Neural progenitor cell (in vitro differentiated cells): Measurements from ENCODE around the gene CLASRP. TPM values are rescaled to one million over a fixed set of nuclear protein-coding genes. Genes with fewer than 3 reads are reported as not detected.

Source experiments
- DNase-seq: peaks from one replicate; pipeline ENCODE4 v3.0.0-alpha.2; 2016; ENCODE audit warnings: low spot score
- H2AFZ ChIP-seq: fragments of 200-600 bp; sonication (generic); replicated peaks from 2 replicates; pipeline ENCODE4 v1.6.1; 2016; ENCODE audit warnings: antibody characterized with exemption
- H3F3A ChIP-seq: fragments of 200-600 bp; sonication (generic); 2 replicates; pipeline ENCODE4 v1.6.1; 2016; ENCODE audit warnings: antibody characterized with exemption, low read depth
- H3K27ac ChIP-seq: fragments of 200-600 bp; sonication (generic); 2 replicates; pipeline ENCODE4 v1.5.1; 2016; ENCODE audit warnings: mild to moderate bottlenecking
- H3K27me3 ChIP-seq: fragments of 200-600 bp; sonication (generic); 2 replicates; pipeline ENCODE4 v1.6.1; 2016; ENCODE audit warnings: mild to moderate bottlenecking, moderate library complexity
- H3K36me3 ChIP-seq: fragments of 200-600 bp; sonication (generic); 2 replicates; pipeline ENCODE4 v1.5.1; 2016
- H3K4me1 ChIP-seq: fragments of 200-600 bp; sonication (generic); 2 replicates; pipeline ENCODE4 v1.6.1; 2016; ENCODE audit warnings: mixed run types
- H3K4me2 ChIP-seq: fragments of 200-600 bp; sonication (generic); 2 replicates; pipeline ENCODE4 v1.6.1; 2016
- H3K4me3 ChIP-seq: fragments of 200-600 bp; sonication (generic); 2 replicates; pipeline ENCODE4 v1.5.1; 2016
- H3K79me2 ChIP-seq: fragments of 200-600 bp; sonication (generic); 2 replicates; pipeline ENCODE4 v1.6.1; 2016; ENCODE audit warnings: low read depth
- H3K9ac ChIP-seq: fragments of 200-600 bp; sonication (generic); 2 replicates; pipeline ENCODE4 v1.6.1; 2016
- H3K9me3 ChIP-seq: fragments of 200-600 bp; sonication (generic); 2 replicates; pipeline ENCODE4 v1.5.1; 2016; ENCODE audit warnings: low read depth
- H4K20me1 ChIP-seq: fragments of 200-600 bp; sonication (generic); 2 replicates; pipeline ENCODE4 v1.6.1; 2016; ENCODE audit warnings: low read depth
- H3K27ac Mint-ChIP-seq: 3 replicates; pipeline ENCODE4 v1.8.0; 2021; ENCODE audit warnings: mixed read lengths
- H3K27me3 Mint-ChIP-seq: 2 replicates; pipeline ENCODE4 v1.8.0; 2022; ENCODE audit warnings: low read depth, mild to moderate bottlenecking, inconsistent platforms, moderate library complexity, mixed read lengths; ENCODE audit not compliant: insufficient read depth
- H3K36me3 Mint-ChIP-seq: 3 replicates; pipeline ENCODE4 v1.8.0; 2021; ENCODE audit warnings: mixed read lengths
- H3K4me1 Mint-ChIP-seq: 3 replicates; pipeline ENCODE4 v1.8.0; 2021; ENCODE audit warnings: mixed read lengths
- H3K4me3 Mint-ChIP-seq: 3 replicates; pipeline ENCODE4 v1.8.0; 2021; ENCODE audit warnings: mild to moderate bottlenecking, moderate library complexity, mixed read lengths
- H3K9me3 Mint-ChIP-seq: 3 replicates; pipeline ENCODE4 v1.8.0; 2020; ENCODE audit warnings: mixed read lengths
- CTCF ChIP-seq: fragments of 200-600 bp; sonication (generic); IDR thresholded peaks from 2 replicates; pipeline ENCODE4 v1.5.1; 2017; ENCODE audit warnings: antibody characterized with exemption, mild to moderate bottlenecking
- EZH2 ChIP-seq: fragments of 200-600 bp; sonication (generic); IDR thresholded peaks from 2 replicates; pipeline ENCODE4 v1.6.1; 2017; ENCODE audit warnings: antibody characterized with exemption, mild to moderate bottlenecking, moderate library complexity
- EZH2phosphoT487 ChIP-seq: fragments of 200-600 bp; sonication (generic); IDR thresholded peaks from 2 replicates; pipeline ENCODE4 v1.6.1; 2017; ENCODE audit warnings: antibody characterized with exemption
- total RNA-seq: library from RNA; depleted of rRNA; stranded (reverse); fragments of >200 nt; gene quantifications from 2 replicates; pipeline ENCODE4 v1.2.3, GENCODE V29; 2015; ENCODE audit warnings: low replicate concordance

The CLASRP gene
- total RNA-seq, 1 donor from 2014 or later, result 57.0 TPM

GRCh38 chr19:45016388-45017314 is 22.2 kb upstream of the CLASRP start:
- H3K27me3 ChIP-seq, result no peaks in the 10 kb centered on the region
- no peak overlapping the region for H3K27ac ChIP-seq
- no peak overlapping the region for H3K4me2 ChIP-seq
- no peaks in the 10 kb centered on the region for H3K36me3 ChIP-seq
- Mint-ChIP-seq H3K9me3 (no peaks in the 10 kb centered on the region), H3K27me3 (no peaks in the 10 kb centered on the region), H3K27ac (no peak overlapping the region), H3K4me1 (no peaks in the 10 kb centered on the region), H3K36me3 (no peaks in the 10 kb centered on the region), H3K4me3 (no peak overlapping the region)
- DNase-seq, result peak; percentile 79
- TF ChIP-seq CTCF (peak; percentile 80), EZH2 (no peak), EZH2phosphoT487 (no peak)
- H3K4me1 ChIP-seq, result no peaks in the 10 kb centered on the region
- no peaks in the 10 kb centered on the region for H3K9me3 ChIP-seq
- no peaks in the 10 kb centered on the region for H3F3A ChIP-seq
- no peaks in the 10 kb centered on the region for H4K20me1 ChIP-seq
- H3K79me2 ChIP-seq, result no peaks in the 10 kb centered on the region
- H2AFZ ChIP-seq, result no peak overlapping the region
- H3K4me3 ChIP-seq, result no peak overlapping the region
- no peak overlapping the region for H3K9ac ChIP-seq

- Mint-ChIP-seq H3K36me3 (no peaks in the 10 kb centered on the region), H3K27me3 (no peaks in the 10 kb centered on the region), H3K9me3 (no peaks in the 10 kb centered on the region), H3K4me1 (no peaks in the 10 kb centered on the region), H3K4me3 (no peak overlapping the region), H3K27ac (no peak overlapping the region)
- Histone ChIP-seq H3K4me1 (no peaks in the 10 kb centered on the region), H2AFZ (no peak overlapping the region), H4K20me1 (no peaks in the 10 kb centered on the region), H3K9me3 (no peaks in the 10 kb centered on the region), H3K27me3 (no peaks in the 10 kb centered on the region), H3K79me2 (no peaks in the 10 kb centered on the region), H3K9ac (no peak overlapping the region), H3K27ac (no peak overlapping the region), H3F3A (no peaks in the 10 kb centered on the region), H3K4me3 (no peak overlapping the region), H3K4me2 (no peak overlapping the region), H3K36me3 (no peaks in the 10 kb centered on the region)
- no peak for TF ChIP-seq EZH2phosphoT487
- TF ChIP-seq CTCF, result no peak
- DNase-seq, result no peak
These were observed 19.7 kb upstream of the CLASRP start for GRCh38 chr19:45019187-45019586.

- no peak for DNase-seq
- no peaks in the 10 kb centered on the region for H3K27me3 ChIP-seq
- no peak overlapping the region for H3K9ac ChIP-seq
- no peaks in the 10 kb centered on the region for H3K9me3 Mint-ChIP-seq
- TF ChIP-seq EZH2 (no peak), CTCF (no peak), EZH2phosphoT487 (no peak)
- peaks cover 2% of the 10 kb centered on the region for H3K27me3 Mint-ChIP-seq
- no peak overlapping the region for H2AFZ ChIP-seq
- no peaks in the 10 kb centered on the region for H3K36me3 Mint-ChIP-seq
- no peak overlapping the region for H3K27ac Mint-ChIP-seq
- H3K4me3 ChIP-seq, result no peak overlapping the region
- H3F3A ChIP-seq, result no peaks in the 10 kb centered on the region
- H3K79me2 ChIP-seq, result no peaks in the 10 kb centered on the region
- H4K20me1 ChIP-seq, result no peaks in the 10 kb centered on the region
- H3K4me1 ChIP-seq, result no peaks in the 10 kb centered on the region
- H3K36me3 ChIP-seq, result no peaks in the 10 kb centered on the region
- no peak overlapping the region for H3K27ac ChIP-seq
- no peaks in the 10 kb centered on the region for H3K4me1 Mint-ChIP-seq
- no peaks in the 10 kb centered on the region for H3K9me3 ChIP-seq
- H3K4me3 Mint-ChIP-seq, result no peak overlapping the region
- H3K4me2 ChIP-seq, result no peak overlapping the region
These were observed 18.8 kb upstream of the CLASRP start for GRCh38 chr19:45020071-45020470.
